Hepatocyte (in vitro differentiated cells): ENCODE measurements around the gene TNFAIP8L2. TPM values are rescaled to one million over a fixed set of nuclear protein-coding genes. Genes with fewer than 3 reads are reported as not detected.

Experiments used
- DNase-seq: peaks from one replicate; pipeline ENCODE4 v3.0.0-alpha.2; 2016; ENCODE audit warnings: low spot score
- H2AFZ ChIP-seq: fragments of 200-600 bp; sonication (generic); 2 replicates; pipeline ENCODE4 v1.6.0; 2016; ENCODE audit warnings: antibody characterized with exemption, mild to moderate bottlenecking
- H3K27ac ChIP-seq: fragments of 200-600 bp; sonication (generic); 2 replicates; pipeline ENCODE4 v1.5.1; 2016; ENCODE audit warnings: mild to moderate bottlenecking
- H3K27me3 ChIP-seq: fragments of 200-600 bp; sonication (generic); 2 replicates; pipeline ENCODE4 v1.6.1; 2016
- H3K36me3 ChIP-seq: fragments of 200-600 bp; sonication (generic); replicated peaks from 2 replicates; pipeline ENCODE4 v1.5.1; 2016; ENCODE audit warnings: low read depth; ENCODE audit not compliant: insufficient read depth
- H3K4me1 ChIP-seq: fragments of 200-600 bp; sonication (generic); 2 replicates; pipeline ENCODE4 v1.5.1; 2016; ENCODE audit warnings: mild to moderate bottlenecking, moderate library complexity; ENCODE audit not compliant: insufficient read depth
- H3K4me2 ChIP-seq: fragments of 200-600 bp; sonication (generic); 2 replicates; pipeline ENCODE4 v1.6.0; 2016
- H3K4me3 ChIP-seq: fragments of 200-600 bp; sonication (generic); 2 replicates; pipeline ENCODE4 v1.5.1; 2016; ENCODE audit warnings: mild to moderate bottlenecking
- H3K79me2 ChIP-seq: fragments of 200-600 bp; sonication (generic); 2 replicates; pipeline ENCODE4 v1.6.0; 2017; ENCODE audit warnings: mild to moderate bottlenecking
- H3K9me2 ChIP-seq: fragments of 200-600 bp; sonication (generic); replicated peaks from 2 replicates; pipeline ENCODE4 v1.6.0; 2017; ENCODE audit warnings: mild to moderate bottlenecking; ENCODE audit not compliant: insufficient read depth
- H3K9me3 ChIP-seq: fragments of 200-600 bp; sonication (generic); 2 replicates; pipeline ENCODE4 v1.5.1; 2016; ENCODE audit warnings: low read depth, mild to moderate bottlenecking
- H4K20me1 ChIP-seq: fragments of 200-600 bp; sonication (generic); 2 replicates; pipeline ENCODE4 v1.6.0; 2016; ENCODE audit warnings: mild to moderate bottlenecking; ENCODE audit not compliant: insufficient read depth, poor library complexity, severe bottlenecking
- EZH2 ChIP-seq: fragments of 200-600 bp; sonication (generic); IDR thresholded peaks from 2 replicates; pipeline ENCODE4 v1.6.1; 2016; ENCODE audit warnings: antibody characterized with exemption, mild to moderate bottlenecking, borderline replicate concordance
- EZH2phosphoT487 ChIP-seq: fragments of 200-600 bp; sonication (generic); IDR thresholded peaks from one replicate; pipeline ENCODE4 v1.6.1; 2018; ENCODE audit warnings: antibody characterized with exemption, mild to moderate bottlenecking, low read depth, moderate library complexity; ENCODE audit not compliant: unreplicated experiment, severe bottlenecking
- WGBS: methylation state at CpG from one replicate; pipeline ENCODE4 v1.1.6; 2016; ENCODE audit warnings: low lambda C conversion rate; ENCODE audit errors: missing lambda C conversion rate; 5-methylcytosine and 5-hydroxymethylcytosine counted together
- polyA plus RNA-seq: library from polyadenylated mRNA; unstranded; fragments of >200 nt; fragmentation: Nextera tagmentation; extraction: Ambion mirVana; gene quantifications from 2 replicates; pipeline ENCODE4 v1.2.1, GENCODE V29; 2016
- total RNA-seq: library from RNA; depleted of rRNA; stranded (reverse); fragments of >200 nt; gene quantifications from 2 replicates; pipeline ENCODE4 v1.2.3, GENCODE V29; 2014
- TF ChIP-seq, protein P1 (sequence below): fragments of 200-600 bp; sonication (generic); IDR thresholded peaks from 2 replicates; pipeline ENCODE4 v1.5.1; 2016; ENCODE audit warnings: antibody characterized with exemption, mild to moderate bottlenecking; ENCODE audit not compliant: poor library complexity

Gene TNFAIP8L2
- total RNA-seq, result 0.64 TPM in 1 of 2 replicates, not detected in the other
- polyA plus RNA-seq, result 0.70 TPM in 1 of 2 replicates, not detected in the other

- no peak for DNase-seq
- H3K9me2 ChIP-seq, result no peaks in the 10 kb centered on the region
- H3K27me3 ChIP-seq, result no peaks in the 10 kb centered on the region
- no peak within 1 kb of the TSS for H3K4me3 ChIP-seq
- H4K20me1 ChIP-seq, result no peaks in the 10 kb centered on the region
- H3K79me2 ChIP-seq, result no peaks in the 10 kb centered on the region
- WGBS, result 76% methylated on average over 4 of the region's 4 CpGs
- H3K36me3 ChIP-seq, result no peaks in the 10 kb centered on the region
- no peak within 1 kb of the TSS for H3K27ac ChIP-seq
- TF ChIP-seq EZH2phosphoT487 (no peak), EZH2 (no peak)
- TF ChIP-seq, protein P1, sequence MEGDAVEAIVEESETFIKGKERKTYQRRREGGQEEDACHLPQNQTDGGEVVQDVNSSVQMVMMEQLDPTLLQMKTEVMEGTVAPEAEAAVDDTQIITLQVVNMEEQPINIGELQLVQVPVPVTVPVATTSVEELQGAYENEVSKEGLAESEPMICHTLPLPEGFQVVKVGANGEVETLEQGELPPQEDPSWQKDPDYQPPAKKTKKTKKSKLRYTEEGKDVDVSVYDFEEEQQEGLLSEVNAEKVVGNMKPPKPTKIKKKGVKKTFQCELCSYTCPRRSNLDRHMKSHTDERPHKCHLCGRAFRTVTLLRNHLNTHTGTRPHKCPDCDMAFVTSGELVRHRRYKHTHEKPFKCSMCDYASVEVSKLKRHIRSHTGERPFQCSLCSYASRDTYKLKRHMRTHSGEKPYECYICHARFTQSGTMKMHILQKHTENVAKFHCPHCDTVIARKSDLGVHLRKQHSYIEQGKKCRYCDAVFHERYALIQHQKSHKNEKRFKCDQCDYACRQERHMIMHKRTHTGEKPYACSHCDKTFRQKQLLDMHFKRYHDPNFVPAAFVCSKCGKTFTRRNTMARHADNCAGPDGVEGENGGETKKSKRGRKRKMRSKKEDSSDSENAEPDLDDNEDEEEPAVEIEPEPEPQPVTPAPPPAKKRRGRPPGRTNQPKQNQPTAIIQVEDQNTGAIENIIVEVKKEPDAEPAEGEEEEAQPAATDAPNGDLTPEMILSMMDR, result no peak
- no peaks in the 10 kb centered on the region for H3K9me3 ChIP-seq
- no peaks in the 10 kb centered on the region for H3K4me1 ChIP-seq
- H2AFZ ChIP-seq, result no peak within 1 kb of the TSS
- H3K4me2 ChIP-seq, result no peak within 1 kb of the TSS
These were observed at the start of gene TNFAIP8L2 for GRCh38 chr1:151156515-151156819. TSS of gene TNFAIP8L2 (plus strand) at chr1:151156649. CDS start at chr1:151158698, 2,049 bp downstream.

DNA sequence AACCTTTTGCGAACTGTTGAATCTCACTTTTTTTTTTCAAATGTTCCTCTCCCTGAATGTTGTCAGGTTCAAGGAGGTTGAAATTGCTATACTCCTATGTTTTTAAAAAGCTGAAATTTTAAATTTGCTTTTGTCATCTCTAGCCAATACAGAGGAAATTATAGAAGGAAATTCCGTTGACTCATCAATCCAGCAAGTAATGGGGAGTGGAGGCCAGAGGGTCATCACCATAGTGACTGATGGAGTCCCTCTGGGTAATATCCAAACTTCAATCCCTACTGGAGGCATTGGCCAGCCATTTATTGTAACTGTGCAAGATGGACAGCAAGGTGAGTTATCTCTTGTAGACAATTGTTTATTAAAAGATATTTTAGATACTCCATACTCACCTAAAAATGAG lies 49.6 kb upstream of the TNFAIP8L2 start:
- Histone ChIP-seq H2AFZ (no peak overlapping the region), H3K4me1 (no peaks in the 10 kb centered on the region), H4K20me1 (no peaks in the 10 kb centered on the region), H3K4me3 (no peak overlapping the region), H3K79me2 (no peaks in the 10 kb centered on the region), H3K9me2 (no peaks in the 10 kb centered on the region), H3K27me3 (no peaks in the 10 kb centered on the region), H3K9me3 (no peaks in the 10 kb centered on the region), H3K27ac (no peak overlapping the region), H3K36me3 (no peaks in the 10 kb centered on the region), H3K4me2 (no peak overlapping the region)
- TF ChIP-seq EZH2 (no peak), EZH2phosphoT487 (no peak)
- TF ChIP-seq, protein P1, result no peak
- no peak for DNase-seq
- 86% methylated on average over 2 of the region's 2 CpGs for WGBS

DNA sequence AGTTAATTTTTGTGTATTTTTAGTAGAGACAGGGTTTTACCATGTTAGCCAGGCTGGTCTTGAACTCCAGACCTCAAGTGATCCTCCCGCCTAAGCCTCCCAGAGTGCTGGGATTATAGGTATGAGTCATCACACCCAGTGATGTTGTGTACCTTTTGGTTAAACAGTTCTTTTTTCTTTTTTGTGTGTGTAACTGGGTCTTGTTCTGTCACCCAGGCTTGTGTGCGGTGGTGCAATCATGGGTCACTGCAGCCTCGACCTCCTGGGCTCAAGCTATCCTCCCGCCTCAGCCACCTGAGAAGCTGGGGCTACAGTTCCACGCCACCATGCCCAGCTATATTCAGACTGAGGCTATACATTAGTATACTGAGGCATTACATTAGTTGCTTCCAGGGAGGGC lies 48.1 kb upstream of the TNFAIP8L2 start:
- WGBS, result 91% methylated on average over 5 of the region's 5 CpGs
- Histone ChIP-seq H3K36me3 (no peaks in the 10 kb centered on the region), H3K4me3 (no peak overlapping the region)

More for the DNA sequence above, 48.1 kb upstream of the TNFAIP8L2 start:
- no peak overlapping the region for H3K27ac ChIP-seq
- no peaks in the 10 kb centered on the region for H3K9me3 ChIP-seq
- no peaks in the 10 kb centered on the region for H3K4me1 ChIP-seq
- H3K79me2 ChIP-seq, result no peaks in the 10 kb centered on the region
- no peak for DNase-seq
- no peaks in the 10 kb centered on the region for H3K9me2 ChIP-seq
- H3K27me3 ChIP-seq, result no peaks in the 10 kb centered on the region
- no peak overlapping the region for H3K4me2 ChIP-seq
- no peak for TF ChIP-seq EZH2phosphoT487
- TF ChIP-seq, protein P1, result no peak
- TF ChIP-seq EZH2, result no peak
- no peaks in the 10 kb centered on the region for H4K20me1 ChIP-seq
- no peak overlapping the region for H2AFZ ChIP-seq
